K562 (cell line): ENCODE results near the gene MPIG6B. TPM values are rescaled to one million over a fixed set of nuclear protein-coding genes. Genes with fewer than 3 reads are reported as not detected.

ENCODE experiments used
- HEY1 ChIP-seq: fragments of 250-450 bp; sonication (Bioruptor Pico); IDR thresholded peaks from 2 replicates; pipeline ENCODE4 v1.5.0; 2020; ENCODE audit warnings: mild to moderate bottlenecking, moderate library complexity, borderline replicate concordance
- HMG20A ChIP-seq: fragments of 450-650 bp; formaldehyde crosslinking; conservative IDR thresholded peaks from 2 replicates; pipeline ENCODE4 v1.4.0; 2020; ENCODE audit warnings: mild to moderate bottlenecking, mixed read lengths
- LARP7 ChIP-seq: fragments of 450-650 bp; IDR thresholded peaks from 2 replicates; pipeline ENCODE4 v1.6.1; 2016
- MEIS2 ChIP-seq: fragments of 450-650 bp; IDR thresholded peaks from 2 replicates; pipeline ENCODE4 v1.6.1; 2014; ENCODE audit warnings: mild to moderate bottlenecking; ENCODE audit not compliant: partially characterized antibody
- MYBL2 ChIP-seq, 2 experiments: fragments of 450-650 bp in 1 of 2; sonication (generic) in 1 of 2; formaldehyde crosslinking in 1 of 2; IDR thresholded peaks; 2 replicates each; pipeline versions ENCODE4 v1.6.1 to v1.8.1; 2017 to 2022; ENCODE audit warnings: borderline replicate concordance in 1 of 2, inconsistent platforms in 1 of 2, low read depth in 1 of 2, mild to moderate bottlenecking in 1 of 2, missing genetic modification reagents in 1 of 2, moderate library complexity in 1 of 2
- NFE2 ChIP-seq: IDR thresholded peaks from 2 replicates; pipeline ENCODE4 v1.6.1; 2014; ENCODE audit warnings: antibody characterized with exemption, low read depth
- PHF21A ChIP-seq: fragments of 450-650 bp; IDR thresholded peaks from 2 replicates; pipeline ENCODE4 v1.6.1; 2017; ENCODE audit warnings: low read depth, borderline replicate concordance
- PTTG1 ChIP-seq: fragments of 450-650 bp; IDR thresholded peaks from 2 replicates; pipeline ENCODE4 v1.6.1; 2016; ENCODE audit warnings: low read depth, mild to moderate bottlenecking, missing genetic modification characterization, missing compliant biosample characterization
- RNF2 ChIP-seq: sonication (generic); IDR thresholded peaks from 2 replicates; pipeline ENCODE4 v1.6.1; 2016
- SMARCC2 ChIP-seq: fragments of 450-650 bp; IDR thresholded peaks from 2 replicates; pipeline ENCODE4 v1.6.1; 2017; ENCODE audit warnings: antibody characterized with exemption, moderate library complexity, mild to moderate bottlenecking, low read depth
- TRIM24 ChIP-seq, 2 experiments: fragments of 450-650 bp; IDR thresholded peaks; 2 replicates each; pipeline ENCODE4 v1.6.1; 2016
- ZNF444 ChIP-seq: fragments of 250-450 bp; sonication (Bioruptor Pico); IDR thresholded peaks from 2 replicates; pipeline ENCODE4 v1.4.0; 2020; ENCODE audit warnings: mild to moderate bottlenecking, moderate library complexity
- polyA plus RNA-seq, 8 experiments: library from polyadenylated mRNA; depleted of rRNA in 4 of 8; stranded (reverse) in 5 of 8; unstranded in 3 of 8; fragments of >200 nt; fragmentation: Nextera tagmentation in 2 of 8; fragmentation: Illumina TruSeq in 1 of 8; extraction: Ambion mirVana in 2 of 8; extraction: Trizol in 1 of 8; gene quantifications; 2 replicates each; pipeline versions ENCODE4 v1.2.1 to v1.2.3, GENCODE V29; 2011 to 2014; ENCODE audit warnings: inconsistent platforms in 1 of 8, missing spikeins in 1 of 8
- total RNA-seq, 7 experiments: library from RNA; depleted of rRNA in 6 of 7; stranded (reverse); fragments of >200 nt in 6 of 7; fragmentation: Illumina TruSeq in 2 of 7; extraction: Trizol in 2 of 7; gene quantifications; 2 replicates each; pipeline versions ENCODE4 v1.2.1 to v1.2.3, GENCODE V29; 2011 to 2021; ENCODE audit warnings: low replicate concordance in 1 of 7
- TF ChIP-seq, protein P1 (sequence below): fragments of 450-650 bp; IDR thresholded peaks from 2 replicates; pipeline ENCODE4 v1.6.1; 2016; ENCODE audit warnings: low read depth
- TF ChIP-seq, protein P2 (sequence below): fragments of 450-650 bp; IDR thresholded peaks from 2 replicates; pipeline ENCODE4 v1.6.1; 2017; ENCODE audit warnings: antibody characterized with exemption, mild to moderate bottlenecking
- TF ChIP-seq, protein P3 (sequence below): sonication (generic); formaldehyde crosslinking; IDR thresholded peaks from 2 replicates; pipeline ENCODE4 v1.9.0; 2022; ENCODE audit warnings: mild to moderate bottlenecking, missing genetic modification reagents

Gene MPIG6B
- total and polyA plus RNA-seq, 9 of the 15 experiments (the other 6 are each of a cell fraction or from before 2014, with no cell fraction given): 0.11 to 1.2 (median 0.28) TPM; not detected in 1

DNA sequence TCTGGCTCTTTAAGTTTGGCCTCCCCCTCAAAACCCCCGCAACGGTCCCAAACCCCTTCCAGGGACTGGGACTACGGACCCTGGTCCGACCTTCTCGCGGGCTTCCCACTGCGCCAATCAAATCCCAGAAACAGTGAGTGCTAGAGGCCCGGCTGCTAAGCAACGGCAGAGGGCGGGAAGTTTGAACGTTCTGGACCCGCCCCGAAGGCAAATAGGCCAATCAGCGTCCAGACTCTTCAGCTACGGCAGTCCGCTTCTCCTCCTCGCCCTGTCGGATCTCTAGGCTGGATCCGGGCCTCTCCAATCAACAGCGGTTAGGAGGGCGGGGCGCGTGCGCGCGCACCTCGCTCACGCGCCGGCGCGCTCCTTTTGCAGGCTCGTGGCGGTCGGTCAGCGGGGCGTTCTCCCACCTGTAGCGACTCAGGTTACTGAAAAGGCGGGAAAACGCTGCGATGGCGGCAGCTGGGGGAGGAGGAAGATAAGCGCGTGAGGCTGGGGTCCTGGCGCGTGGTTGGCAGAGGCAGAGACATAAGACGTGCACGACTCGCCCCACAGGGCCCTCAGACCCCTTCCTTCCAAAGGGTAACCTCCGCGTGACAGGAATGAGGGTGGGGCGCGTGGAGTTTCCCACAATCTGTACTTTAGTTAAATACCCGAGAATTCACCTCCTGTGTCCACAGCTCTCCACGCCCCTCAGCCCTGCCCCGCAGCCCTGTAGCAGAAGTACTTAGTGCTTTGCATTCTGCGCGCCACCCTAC, 16.6 kb downstream of the MPIG6B start, which contains the start of gene MSH5 (continued):
- TF ChIP-seq, protein P1, sequence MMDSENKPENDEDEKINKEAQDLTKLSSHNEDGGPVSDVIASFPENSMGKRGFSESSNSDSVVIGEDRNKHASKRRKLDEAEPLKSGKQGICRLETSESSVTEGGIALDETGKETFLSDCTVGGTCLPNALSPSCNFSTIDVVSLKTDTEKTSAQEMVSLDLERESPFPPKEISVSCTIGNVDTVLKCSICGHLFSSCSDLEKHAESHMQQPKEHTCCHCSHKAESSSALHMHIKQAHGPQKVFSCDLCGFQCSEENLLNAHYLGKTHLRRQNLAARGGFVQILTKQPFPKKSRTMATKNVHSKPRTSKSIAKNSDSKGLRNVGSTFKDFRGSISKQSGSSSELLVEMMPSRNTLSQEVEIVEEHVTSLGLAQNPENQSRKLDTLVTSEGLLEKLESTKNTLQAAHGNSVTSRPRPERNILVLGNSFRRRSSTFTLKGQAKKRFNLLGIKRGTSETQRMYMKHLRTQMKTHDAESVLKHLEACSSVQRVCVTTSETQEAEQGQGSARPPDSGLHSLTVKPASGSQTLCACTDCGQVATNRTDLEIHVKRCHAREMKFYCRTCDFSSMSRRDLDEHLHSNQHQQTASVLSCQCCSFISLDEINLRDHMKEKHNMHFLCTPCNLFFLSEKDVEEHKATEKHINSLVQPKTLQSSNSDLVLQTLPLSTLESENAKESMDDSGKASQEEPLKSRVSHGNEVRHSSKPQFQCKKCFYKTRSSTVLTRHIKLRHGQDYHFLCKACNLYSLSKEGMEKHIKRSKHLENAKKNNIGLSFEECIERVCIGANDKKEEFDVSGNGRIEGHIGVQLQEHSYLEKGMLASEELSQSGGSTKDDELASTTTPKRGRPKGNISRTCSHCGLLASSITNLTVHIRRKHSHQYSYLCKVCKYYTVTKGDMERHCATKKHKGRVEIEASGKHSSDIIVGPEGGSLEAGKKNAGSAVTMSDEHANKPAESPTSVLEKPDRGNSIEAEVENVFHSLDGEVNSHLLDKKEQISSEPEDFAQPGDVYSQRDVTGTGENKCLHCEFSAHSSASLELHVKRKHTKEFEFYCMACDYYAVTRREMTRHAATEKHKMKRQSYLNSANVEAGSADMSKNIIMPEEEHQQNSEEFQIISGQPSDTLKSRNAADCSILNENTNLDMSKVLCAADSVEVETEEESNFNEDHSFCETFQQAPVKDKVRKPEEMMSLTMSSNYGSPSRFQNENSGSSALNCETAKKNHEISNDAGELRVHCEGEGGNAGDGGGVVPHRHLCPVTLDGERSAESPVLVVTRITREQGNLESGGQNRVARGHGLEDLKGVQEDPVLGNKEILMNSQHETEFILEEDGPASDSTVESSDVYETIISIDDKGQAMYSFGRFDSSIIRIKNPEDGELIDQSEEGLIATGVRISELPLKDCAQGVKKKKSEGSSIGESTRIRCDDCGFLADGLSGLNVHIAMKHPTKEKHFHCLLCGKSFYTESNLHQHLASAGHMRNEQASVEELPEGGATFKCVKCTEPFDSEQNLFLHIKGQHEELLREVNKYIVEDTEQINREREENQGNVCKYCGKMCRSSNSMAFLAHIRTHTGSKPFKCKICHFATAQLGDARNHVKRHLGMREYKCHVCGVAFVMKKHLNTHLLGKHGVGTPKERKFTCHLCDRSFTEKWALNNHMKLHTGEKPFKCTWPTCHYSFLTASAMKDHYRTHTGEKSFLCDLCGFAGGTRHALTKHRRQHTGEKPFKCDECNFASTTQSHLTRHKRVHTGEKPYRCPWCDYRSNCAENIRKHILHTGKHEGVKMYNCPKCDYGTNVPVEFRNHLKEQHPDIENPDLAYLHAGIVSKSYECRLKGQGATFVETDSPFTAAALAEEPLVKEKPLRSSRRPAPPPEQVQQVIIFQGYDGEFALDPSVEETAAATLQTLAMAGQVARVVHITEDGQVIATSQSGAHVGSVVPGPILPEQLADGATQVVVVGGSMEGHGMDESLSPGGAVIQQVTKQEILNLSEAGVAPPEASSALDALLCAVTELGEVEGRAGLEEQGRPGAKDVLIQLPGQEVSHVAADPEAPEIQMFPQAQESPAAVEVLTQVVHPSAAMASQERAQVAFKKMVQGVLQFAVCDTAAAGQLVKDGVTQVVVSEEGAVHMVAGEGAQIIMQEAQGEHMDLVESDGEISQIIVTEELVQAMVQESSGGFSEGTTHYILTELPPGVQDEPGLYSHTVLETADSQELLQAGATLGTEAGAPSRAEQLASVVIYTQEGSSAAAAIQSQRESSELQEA: no peak
- TF ChIP-seq NFE2 (no peak), HMG20A (no peak), MYBL2 (IDR thresholded peaks at IDR 0.05; ENCODE audit: low read depth) (no peak), MYBL2 (CRISPR knock-in tag; IDR thresholded peaks at IDR 0.05; ENCODE audit: borderline replicate concordance) (no peak), RNF2 (no peak), ZNF444 (CRISPR knock-in tag) (peak; percentile 68; the same call in 1 of the 2 replicates), LARP7 (peak; percentile 86; the same call in 1 of the 2 replicates), SMARCC2 (no peak), HEY1 (0 out of 2 replicates have a peak, but pooled peaks have one; percentile 76), PTTG1 (tag) (peak; percentile 28; the same call in 1 of the 2 replicates), TRIM24 (IDR thresholded peaks at IDR 0.05) (peak; percentile 39 to 40; a peak in 2 of 4 replicates), MEIS2 (no peak), PHF21A (no peak)
- TF ChIP-seq, protein P2, sequence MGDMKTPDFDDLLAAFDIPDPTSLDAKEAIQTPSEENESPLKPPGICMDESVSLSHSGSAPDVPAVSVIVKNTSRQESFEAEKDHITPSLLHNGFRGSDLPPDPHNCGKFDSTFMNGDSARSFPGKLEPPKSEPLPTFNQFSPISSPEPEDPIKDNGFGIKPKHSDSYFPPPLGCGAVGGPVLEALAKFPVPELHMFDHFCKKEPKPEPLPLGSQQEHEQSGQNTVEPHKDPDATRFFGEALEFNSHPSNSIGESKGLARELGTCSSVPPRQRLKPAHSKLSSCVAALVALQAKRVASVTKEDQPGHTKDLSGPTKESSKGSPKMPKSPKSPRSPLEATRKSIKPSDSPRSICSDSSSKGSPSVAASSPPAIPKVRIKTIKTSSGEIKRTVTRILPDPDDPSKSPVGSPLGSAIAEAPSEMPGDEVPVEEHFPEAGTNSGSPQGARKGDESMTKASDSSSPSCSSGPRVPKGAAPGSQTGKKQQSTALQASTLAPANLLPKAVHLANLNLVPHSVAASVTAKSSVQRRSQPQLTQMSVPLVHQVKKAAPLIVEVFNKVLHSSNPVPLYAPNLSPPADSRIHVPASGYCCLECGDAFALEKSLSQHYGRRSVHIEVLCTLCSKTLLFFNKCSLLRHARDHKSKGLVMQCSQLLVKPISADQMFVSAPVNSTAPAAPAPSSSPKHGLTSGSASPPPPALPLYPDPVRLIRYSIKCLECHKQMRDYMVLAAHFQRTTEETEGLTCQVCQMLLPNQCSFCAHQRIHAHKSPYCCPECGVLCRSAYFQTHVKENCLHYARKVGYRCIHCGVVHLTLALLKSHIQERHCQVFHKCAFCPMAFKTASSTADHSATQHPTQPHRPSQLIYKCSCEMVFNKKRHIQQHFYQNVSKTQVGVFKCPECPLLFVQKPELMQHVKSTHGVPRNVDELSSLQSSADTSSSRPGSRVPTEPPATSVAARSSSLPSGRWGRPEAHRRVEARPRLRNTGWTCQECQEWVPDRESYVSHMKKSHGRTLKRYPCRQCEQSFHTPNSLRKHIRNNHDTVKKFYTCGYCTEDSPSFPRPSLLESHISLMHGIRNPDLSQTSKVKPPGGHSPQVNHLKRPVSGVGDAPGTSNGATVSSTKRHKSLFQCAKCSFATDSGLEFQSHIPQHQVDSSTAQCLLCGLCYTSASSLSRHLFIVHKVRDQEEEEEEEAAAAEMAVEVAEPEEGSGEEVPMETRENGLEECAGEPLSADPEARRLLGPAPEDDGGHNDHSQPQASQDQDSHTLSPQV: no peak
- TF ChIP-seq, protein P3, sequence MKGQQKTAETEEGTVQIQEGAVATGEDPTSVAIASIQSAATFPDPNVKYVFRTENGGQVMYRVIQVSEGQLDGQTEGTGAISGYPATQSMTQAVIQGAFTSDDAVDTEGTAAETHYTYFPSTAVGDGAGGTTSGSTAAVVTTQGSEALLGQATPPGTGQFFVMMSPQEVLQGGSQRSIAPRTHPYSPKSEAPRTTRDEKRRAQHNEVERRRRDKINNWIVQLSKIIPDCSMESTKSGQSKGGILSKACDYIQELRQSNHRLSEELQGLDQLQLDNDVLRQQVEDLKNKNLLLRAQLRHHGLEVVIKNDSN (CRISPR knock-in tag): peak; percentile 88
